Spleen (tissue), 7 donors: ENCODE data around the gene CSMD2.

ENCODE experiments used
- CTCF ChIP-seq, 11 experiments: fragments of 200-600 bp in 7 of 11; fragments of 450-650 bp in 4 of 11; sonication (generic) in 4 of 11; IDR thresholded peaks in 8 of 11; conservative IDR thresholded peaks in 3 of 11; 1 replicate in 7 of 11; 2 replicates in 4 of 11; pipeline versions ENCODE4 v1.4.0 to v1.8.0; 2016 to 2021; ENCODE audit warnings: antibody characterized with exemption in 11 of 11, inconsistent platforms in 4 of 11, mild to moderate bottlenecking in 1 of 11
- POLR2A ChIP-seq, 3 donors: fragments of 450-650 bp; IDR thresholded peaks; one replicate each; pipeline ENCODE4 v1.5.1; 2017; ENCODE audit warnings: antibody characterized with exemption in 3 of 3, mild to moderate bottlenecking in 1 of 3
- POLR2AphosphoS5 ChIP-seq, 3 donors: sonication (generic); formaldehyde crosslinking; IDR thresholded peaks; one replicate each; pipeline ENCODE4 v1.5.1; 2017; ENCODE audit warnings: antibody characterized with exemption in 3 of 3
- donor health status: DM: no; HTN: no; CAD: no; lungs with moderate emphysema.
- donor health status: DM: no; HTN: no; CAD: no.
- donor health status: DM: no; HTN: no; CAD: no.

DNA sequence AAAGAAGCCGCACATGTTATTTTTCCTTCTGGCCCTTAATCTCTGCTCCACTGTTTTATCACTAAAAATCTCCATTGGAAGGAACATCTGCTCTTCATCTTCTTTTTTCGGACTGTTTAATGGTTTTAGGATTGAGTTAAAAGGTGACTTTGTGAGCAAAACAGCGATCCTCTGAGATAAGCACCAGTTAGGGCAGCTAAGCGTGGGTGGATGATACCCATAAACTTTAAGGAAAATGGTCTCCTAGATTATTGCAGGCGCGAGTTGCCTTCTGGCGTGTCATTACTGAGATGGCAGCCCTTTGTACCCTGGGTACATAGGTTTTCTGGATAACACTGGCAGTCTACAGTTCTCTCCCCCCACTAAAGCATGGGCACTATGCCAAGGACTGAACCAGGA, 345.1 kb downstream of the CSMD2 start:
- TF ChIP-seq POLR2AphosphoS5 (IDR thresholded peaks at IDR 0.05) (no peak), CTCF (IDR thresholded peaks at IDR 0.05 in 8 of 11, conservative IDR thresholded peaks at IDR 0.05 in 3 of 11) (no peak), POLR2A (IDR thresholded peaks at IDR 0.05) (no peak)
